IMR-90 (cell line): ENCODE data around the gene EFNA5. TPM values are rescaled to one million over a fixed set of nuclear protein-coding genes. Genes with fewer than 3 reads are reported as not detected.

Experiments
- ATAC-seq: fragments of 200-7000 bp; cut with Tn5 transposase; 2 replicates; pipeline ENCODE4 v1.9.1; 2020; ENCODE audit warnings: low read depth, mild to moderate bottlenecking, moderate library complexity
- BruUV-seq: library from RNA; stranded (reverse); fragments of 400-500 nt; replicated peaks from 2 replicates; lab custom pipeline; 2021; lab: Mats Ljungman, UMichigan
- CTCF ChIA-PET: fragments of 300-600 bp; formaldehyde crosslinking; extraction: SDS; loops from one replicate; lab custom pipeline; 2021; ENCODE audit warnings: antibody characterized with exemption; lab: Yijun Ruan, JAX
- POLR2A ChIA-PET: fragments of 300-600 bp; sonication (Branson Sonifier 250); formaldehyde crosslinking; loops from one replicate; lab custom pipeline; 2022; ENCODE audit warnings: antibody characterized with exemption; ENCODE audit not compliant: unreplicated experiment; lab: Charles Lee
- DNase-seq: peaks from one replicate; pipeline ENCODE4 v3.0.0; 2013
- H2AFZ ChIP-seq: replicated peaks from 2 replicates; pipeline ENCODE3; 2013; ENCODE audit warnings: low read length, mild to moderate bottlenecking; ENCODE audit not compliant: poor library complexity
- H2AK5ac ChIP-seq: 2 replicates; pipeline ENCODE4 v1.6.1; 2013; ENCODE audit warnings: low read depth, low read length, inconsistent platforms
- H2AK9ac ChIP-seq: replicated peaks from 2 replicates; pipeline ENCODE3; 2013; ENCODE audit warnings: mild to moderate bottlenecking, low read depth, low read length, moderate library complexity; ENCODE audit not compliant: poor library complexity
- H2BK120ac ChIP-seq: 2 replicates; pipeline ENCODE4 v1.6.1; 2013; ENCODE audit warnings: low read depth, low read length, inconsistent platforms
- H2BK15ac ChIP-seq: 3 replicates; pipeline ENCODE4 v1.6.1; 2013; ENCODE audit warnings: low read depth, low read length, inconsistent platforms
- H2BK20ac ChIP-seq: 2 replicates; pipeline ENCODE4 v1.6.1; 2013; ENCODE audit warnings: low read depth, mild to moderate bottlenecking, inconsistent platforms, low read length, moderate library complexity
- H2BK5ac ChIP-seq: 2 replicates; pipeline ENCODE4 v1.6.1; 2013; ENCODE audit warnings: mild to moderate bottlenecking, low read depth, low read length, inconsistent platforms; ENCODE audit not compliant: poor library complexity, severe bottlenecking
- H3K14ac ChIP-seq: replicated peaks from 2 replicates; pipeline ENCODE4 v1.6.1; 2013; ENCODE audit warnings: low read depth, low read length, inconsistent platforms
- H3K18ac ChIP-seq: 2 replicates; pipeline ENCODE4 v1.6.1; 2013; ENCODE audit warnings: low read depth, low read length, control low read depth
- H3K23ac ChIP-seq: 2 replicates; pipeline ENCODE4 v1.6.1; 2013; ENCODE audit warnings: low read depth, low read length, inconsistent platforms
- H3K27ac ChIP-seq: 2 replicates; pipeline ENCODE4 v1.5.1; 2013; ENCODE audit warnings: mild to moderate bottlenecking, control low read depth, low read length; ENCODE audit not compliant: insufficient read depth
- H3K27me3 ChIP-seq: 2 replicates; pipeline ENCODE4 v1.6.1; 2013; ENCODE audit warnings: low read length; ENCODE audit not compliant: control insufficient read depth, insufficient read depth
- H3K36me3 ChIP-seq: 2 replicates; pipeline ENCODE4 v1.6.1; 2013; ENCODE audit warnings: low read length, mixed read lengths; ENCODE audit not compliant: control insufficient read depth, insufficient read depth
- H3K4ac ChIP-seq: 2 replicates; pipeline ENCODE4 v1.6.1; 2013; ENCODE audit warnings: low read depth, low read length, inconsistent platforms
- H3K4me1 ChIP-seq: 2 replicates; pipeline ENCODE4 v1.6.1; 2013; ENCODE audit warnings: low read length, mixed read lengths; ENCODE audit not compliant: control insufficient read depth, insufficient read depth
- H3K4me2 ChIP-seq: 2 replicates; pipeline ENCODE4 v1.6.1; 2013; ENCODE audit warnings: low read depth, mild to moderate bottlenecking, control low read depth, low read length, moderate library complexity
- H3K4me3 ChIP-seq: 2 replicates; pipeline ENCODE4 v1.5.1; 2013; ENCODE audit warnings: low read depth, mild to moderate bottlenecking, control low read depth, low read length, moderate library complexity; ENCODE audit not compliant: insufficient read depth
- H3K56ac ChIP-seq: 2 replicates; pipeline ENCODE4 v1.6.1; 2013; ENCODE audit warnings: low read length, inconsistent platforms; ENCODE audit not compliant: insufficient read depth; ENCODE audit errors: extremely low read depth
- H3K79me1 ChIP-seq, 2 experiments: 2 replicates each; pipeline ENCODE4 v1.6.1; 2013; ENCODE audit warnings: low read length in 2 of 2, inconsistent platforms in 1 of 2, low read depth in 1 of 2
- H3K9ac ChIP-seq: 2 replicates; pipeline ENCODE4 v1.6.1; 2013; ENCODE audit warnings: low read depth, low read length, control low read depth
- H3K9me1 ChIP-seq: 2 replicates; pipeline ENCODE4 v1.6.1; 2013; ENCODE audit warnings: low read length, inconsistent platforms; ENCODE audit not compliant: insufficient read depth
- H3K9me3 ChIP-seq: 2 replicates; pipeline ENCODE4 v1.6.1; 2013; ENCODE audit warnings: low read length; ENCODE audit not compliant: control insufficient read depth, insufficient read depth
- H4K20me1 ChIP-seq: 2 replicates; pipeline ENCODE4 v1.6.1; 2013; ENCODE audit warnings: low read length, inconsistent platforms; ENCODE audit not compliant: insufficient read depth
- H4K5ac ChIP-seq: 2 replicates; pipeline ENCODE4 v1.6.1; 2013; ENCODE audit warnings: mild to moderate bottlenecking, low read depth, low read length, control low read depth
- H4K8ac ChIP-seq, 2 experiments: 2 replicates each; pipeline ENCODE4 v1.6.1; 2013; ENCODE audit warnings: low read depth in 2 of 2, low read length in 2 of 2, control low read depth in 1 of 2, inconsistent platforms in 1 of 2
- H4K91ac ChIP-seq: 2 replicates; pipeline ENCODE4 v1.6.1; 2013; ENCODE audit warnings: low read depth, low read length, inconsistent platforms; ENCODE audit not compliant: insufficient read depth
- BHLHE40 ChIP-seq: fragments of 150-350 bp; IDR thresholded peaks from 2 replicates; pipeline ENCODE4 v1.6.1; 2016; ENCODE audit warnings: mild to moderate bottlenecking, low read depth, low read length
- CEBPB ChIP-seq: IDR thresholded peaks from 2 replicates; pipeline ENCODE4 v1.6.1; 2012; ENCODE audit warnings: low read depth, low read length, improper control_type of control experiment
- CHD1 ChIP-seq: IDR thresholded peaks from 2 replicates; pipeline ENCODE4 v1.6.1; 2012; ENCODE audit warnings: low read depth, low read length, improper control_type of control experiment
- FOS ChIP-seq: fragments of 150-350 bp; IDR thresholded peaks from 2 replicates; pipeline ENCODE4 v1.6.1; 2016; ENCODE audit warnings: low read depth, low read length
- MAFK ChIP-seq: IDR thresholded peaks from 2 replicates; pipeline ENCODE4 v1.6.1; 2012; ENCODE audit warnings: low read depth, low read length, improper control_type of control experiment
- MAZ ChIP-seq: IDR thresholded peaks from 2 replicates; pipeline ENCODE4 v1.6.1; 2012; ENCODE audit warnings: low read depth, mild to moderate bottlenecking, low read length, improper control_type of control experiment, moderate library complexity, borderline replicate concordance
- MXI1 ChIP-seq: IDR thresholded peaks from 2 replicates; pipeline ENCODE4 v1.6.1; 2012; ENCODE audit warnings: low read depth, mild to moderate bottlenecking, low read length, moderate library complexity, borderline replicate concordance
- NFE2L2 ChIP-seq: fragments of 150-350 bp; IDR thresholded peaks from 2 replicates; pipeline ENCODE4 v1.6.1; 2016; ENCODE audit warnings: low read depth, mild to moderate bottlenecking, low read length
- POLR2A ChIP-seq: IDR thresholded peaks from 2 replicates; pipeline ENCODE4 v1.6.1; 2012; ENCODE audit warnings: mild to moderate bottlenecking, low read depth, low read length
- RAD21 ChIP-seq: IDR thresholded peaks from 2 replicates; pipeline ENCODE4 v1.6.1; 2012; ENCODE audit warnings: low read length, improper control_type of control experiment
- RCOR1 ChIP-seq: IDR thresholded peaks from 2 replicates; pipeline ENCODE4 v1.6.1; 2012; ENCODE audit warnings: mild to moderate bottlenecking, low read length, improper control_type of control experiment; ENCODE audit not compliant: insufficient replicate concordance
- RFX5 ChIP-seq: IDR thresholded peaks from 2 replicates; pipeline ENCODE4 v1.8.0; 2012; ENCODE audit warnings: low read depth, mild to moderate bottlenecking, low read length, moderate library complexity
- SMC3 ChIP-seq: fragments of 150-350 bp; IDR thresholded peaks from 2 replicates; pipeline ENCODE4 v1.6.1; 2016; ENCODE audit warnings: low read depth, mild to moderate bottlenecking, antibody characterized with exemption, low read length, moderate library complexity
- WGBS, 2 experiments: methylation state at CpG; one replicate each; pipeline versions ENCODE4 v1.1.5 to v1.1.7; 2013; ENCODE audit warnings: missing lambda C conversion rate in 2 of 2; ENCODE audit not compliant: insufficient read length in 1 of 2; ENCODE audit errors: extremely low coverage in 2 of 2; 5-methylcytosine and 5-hydroxymethylcytosine counted together
- dilution Hi-C: fragments of 300-500 bp; cut with HindIII; formaldehyde crosslinking; loops from one replicate; pipeline ENCODE4 v1.14.3; 2018; ENCODE audit warnings: low sequenced_read_pairs; ENCODE audit not compliant: unreplicated experiment
- in situ Hi-C: fragments of 300-500 bp; cut with MboI; formaldehyde crosslinking; loops from 3 replicates; pipeline ENCODE4 v1.14.3; 2019; ENCODE audit warnings: low sequenced_read_pairs, inconsistent platforms, mixed read lengths
- intact Hi-C: fragments of 100-400 bp; cut with micrococcal nuclease; formaldehyde crosslinking; loops from 2 replicates; pipeline ENCODE4 v1.10.0; 2022
- polyA plus RNA-seq, 3 experiments: library from polyadenylated mRNA; depleted of rRNA; stranded (reverse); fragments of >200 nt; gene quantifications; 2 replicates each; pipeline ENCODE4 v1.2.3, GENCODE V29; 2012; ENCODE audit warnings: low replicate concordance in 1 of 3
- total RNA-seq: library from RNA; depleted of rRNA; stranded (reverse); fragments of >200 nt; gene quantifications from 2 replicates; pipeline ENCODE4 v1.2.3, GENCODE V29; 2012
- TF ChIP-seq, protein P1 (sequence below): conservative IDR thresholded peaks from 2 replicates; pipeline ENCODE4 v1.5.1; 2012; ENCODE audit warnings: mild to moderate bottlenecking, low read depth, low read length, improper control_type of control experiment
- TF ChIP-seq, protein P2 (sequence below): fragments of 150-350 bp; IDR thresholded peaks from 2 replicates; pipeline ENCODE4 v1.6.1; 2016; ENCODE audit warnings: low read depth, mild to moderate bottlenecking, low read length, moderate library complexity, borderline replicate concordance
- TF ChIP-seq, protein P3 (sequence below): fragments of 150-350 bp; IDR thresholded peaks from 2 replicates; pipeline ENCODE4 v1.6.1; 2017; ENCODE audit warnings: mild to moderate bottlenecking, antibody characterized with exemption, low read length, low read depth

Gene EFNA5
- total and polyA plus RNA-seq, 2 of the 4 experiments (the other 2 are of a cell fraction), result 1.5 to 1.6 TPM

DNA sequence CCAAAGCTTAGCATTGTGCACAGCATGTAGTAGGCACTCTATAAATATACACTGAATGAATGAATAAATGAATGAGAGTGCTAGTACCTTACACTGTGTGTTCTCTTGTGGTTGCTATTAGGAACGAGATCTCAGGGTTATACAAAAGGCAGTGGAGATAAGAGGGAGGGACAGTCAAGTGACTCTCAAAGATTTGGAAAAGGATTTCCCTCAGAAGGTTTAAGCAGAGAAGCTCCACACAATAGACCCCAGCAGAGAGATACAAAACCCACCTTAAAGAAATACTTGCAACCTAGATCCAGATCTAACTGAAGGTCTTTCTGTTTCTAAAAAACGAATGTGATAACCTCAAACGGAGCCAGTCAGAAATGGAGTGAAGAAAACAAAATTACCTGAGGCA is 11.8 kb upstream of the EFNA5 start:
- Histone ChIP-seq H3K9ac (no peak overlapping the region), H3K27me3 (peaks cover 2% of the 10 kb centered on the region; the same call in 1 of the 2 replicates), H2BK20ac (no peak overlapping the region), H3K9me1 (no peaks in the 10 kb centered on the region), H3K27ac (no peak overlapping the region), H3K18ac (no peak overlapping the region), H3K56ac (no peak overlapping the region), H2AFZ (no peak overlapping the region), H2BK120ac (no peak overlapping the region), H2BK5ac (no peak overlapping the region), H4K5ac (no peak overlapping the region), H2BK15ac (no peak overlapping the region), H3K4ac (no peak overlapping the region), H3K4me1 (no peaks in the 10 kb centered on the region), H2AK9ac (no peak overlapping the region), H3K9me3 (no peaks in the 10 kb centered on the region), H4K91ac (no peak overlapping the region), H2AK5ac (no peak overlapping the region), H3K23ac (no peak overlapping the region), H4K20me1 (no peaks in the 10 kb centered on the region), H3K36me3 (no peaks in the 10 kb centered on the region), H3K79me1 (no peaks in the 10 kb centered on the region), H3K14ac (no peak overlapping the region), H3K4me2 (no peak overlapping the region), H4K8ac (no peak overlapping the region), H3K4me3 (no peak overlapping the region)
- ATAC-seq (no peak), DNase-seq (no peak)
- CTCF ChIA-PET, result no interaction called here
- POLR2A ChIA-PET, result no interaction called here
- in situ Hi-C loops, result no loop called here
- TF ChIP-seq, protein P1, sequence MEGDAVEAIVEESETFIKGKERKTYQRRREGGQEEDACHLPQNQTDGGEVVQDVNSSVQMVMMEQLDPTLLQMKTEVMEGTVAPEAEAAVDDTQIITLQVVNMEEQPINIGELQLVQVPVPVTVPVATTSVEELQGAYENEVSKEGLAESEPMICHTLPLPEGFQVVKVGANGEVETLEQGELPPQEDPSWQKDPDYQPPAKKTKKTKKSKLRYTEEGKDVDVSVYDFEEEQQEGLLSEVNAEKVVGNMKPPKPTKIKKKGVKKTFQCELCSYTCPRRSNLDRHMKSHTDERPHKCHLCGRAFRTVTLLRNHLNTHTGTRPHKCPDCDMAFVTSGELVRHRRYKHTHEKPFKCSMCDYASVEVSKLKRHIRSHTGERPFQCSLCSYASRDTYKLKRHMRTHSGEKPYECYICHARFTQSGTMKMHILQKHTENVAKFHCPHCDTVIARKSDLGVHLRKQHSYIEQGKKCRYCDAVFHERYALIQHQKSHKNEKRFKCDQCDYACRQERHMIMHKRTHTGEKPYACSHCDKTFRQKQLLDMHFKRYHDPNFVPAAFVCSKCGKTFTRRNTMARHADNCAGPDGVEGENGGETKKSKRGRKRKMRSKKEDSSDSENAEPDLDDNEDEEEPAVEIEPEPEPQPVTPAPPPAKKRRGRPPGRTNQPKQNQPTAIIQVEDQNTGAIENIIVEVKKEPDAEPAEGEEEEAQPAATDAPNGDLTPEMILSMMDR, result no peak
- TF ChIP-seq MXI1, result no peak
- TF ChIP-seq MAFK, result no peak
- no peak for TF ChIP-seq RAD21
- TF ChIP-seq POLR2A, result no peak
- TF ChIP-seq RCOR1, result no peak
- no peak for TF ChIP-seq SMC3
- no peak for TF ChIP-seq CHD1
- TF ChIP-seq, protein P2, sequence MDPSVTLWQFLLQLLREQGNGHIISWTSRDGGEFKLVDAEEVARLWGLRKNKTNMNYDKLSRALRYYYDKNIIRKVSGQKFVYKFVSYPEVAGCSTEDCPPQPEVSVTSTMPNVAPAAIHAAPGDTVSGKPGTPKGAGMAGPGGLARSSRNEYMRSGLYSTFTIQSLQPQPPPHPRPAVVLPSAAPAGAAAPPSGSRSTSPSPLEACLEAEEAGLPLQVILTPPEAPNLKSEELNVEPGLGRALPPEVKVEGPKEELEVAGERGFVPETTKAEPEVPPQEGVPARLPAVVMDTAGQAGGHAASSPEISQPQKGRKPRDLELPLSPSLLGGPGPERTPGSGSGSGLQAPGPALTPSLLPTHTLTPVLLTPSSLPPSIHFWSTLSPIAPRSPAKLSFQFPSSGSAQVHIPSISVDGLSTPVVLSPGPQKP, result no peak
- TF ChIP-seq CEBPB, result no peak
- no peak for TF ChIP-seq BHLHE40
- no peak for TF ChIP-seq FOS
- no peak for TF ChIP-seq RFX5
- TF ChIP-seq MAZ, result no peak
- TF ChIP-seq NFE2L2, result no peak
- TF ChIP-seq, protein P3, sequence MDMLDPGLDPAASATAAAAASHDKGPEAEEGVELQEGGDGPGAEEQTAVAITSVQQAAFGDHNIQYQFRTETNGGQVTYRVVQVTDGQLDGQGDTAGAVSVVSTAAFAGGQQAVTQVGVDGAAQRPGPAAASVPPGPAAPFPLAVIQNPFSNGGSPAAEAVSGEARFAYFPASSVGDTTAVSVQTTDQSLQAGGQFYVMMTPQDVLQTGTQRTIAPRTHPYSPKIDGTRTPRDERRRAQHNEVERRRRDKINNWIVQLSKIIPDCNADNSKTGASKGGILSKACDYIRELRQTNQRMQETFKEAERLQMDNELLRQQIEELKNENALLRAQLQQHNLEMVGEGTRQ, result no peak
- intact Hi-C loops, result no loop called here
- no TSS peak for BruUV-seq
- dilution Hi-C loops, result no loop called here
- no CpG with 5 or more reads among the region's 3 CpGs for WGBS, 2 experiments
